ENCODE results near the gene CSNK2A1. TPM values are rescaled to one million over a fixed set of nuclear protein-coding genes. Genes with fewer than 3 reads are reported as not detected.

CSNK2A1 gene
- total RNA-seq, 6 donors from 2014 or later: 54.4 to 111 (median 79.8) TPM

DNA sequence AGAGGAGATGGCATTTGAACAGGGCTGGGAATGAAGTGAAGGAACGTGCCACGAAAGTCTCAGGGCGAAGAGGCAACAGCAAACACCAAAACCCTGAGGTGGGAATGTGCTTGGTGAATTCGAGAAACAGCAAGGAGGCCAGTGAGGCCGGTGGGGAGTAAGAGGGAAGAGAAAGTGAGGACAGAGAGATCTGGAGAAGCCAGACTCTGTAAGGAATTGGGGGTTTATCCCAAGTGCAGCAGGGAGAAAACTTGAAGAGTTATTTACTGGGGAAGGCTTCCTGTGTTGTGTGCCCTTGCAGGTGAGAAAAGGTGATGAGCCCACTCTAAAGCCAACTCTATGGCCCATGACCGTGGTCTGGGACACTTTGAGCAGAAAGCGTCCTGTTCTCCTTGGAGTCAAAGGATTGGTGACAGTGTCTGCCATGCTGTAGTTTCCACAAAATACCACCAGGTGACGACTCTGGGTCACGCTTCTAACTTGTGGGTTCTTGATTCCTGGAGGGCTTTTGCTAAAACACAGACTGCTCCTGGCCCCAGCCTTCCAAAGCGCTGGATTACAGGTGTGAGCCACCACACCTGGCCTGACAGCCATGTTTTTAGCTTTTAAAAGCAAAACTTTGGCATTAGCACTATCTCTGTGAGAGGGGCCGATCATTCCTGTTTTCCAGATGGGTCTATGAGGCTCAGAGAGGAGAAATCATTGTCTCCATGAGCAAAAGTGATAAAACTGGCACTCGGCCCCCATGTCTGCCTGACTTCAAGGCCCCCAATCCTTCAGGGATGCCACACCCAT is 18.0 kb upstream of the CSNK2A1 start:
- WGBS, 2 donors: 34 to 38% methylated on average over 12 of the region's 12 CpGs
- no peaks in the 10 kb centered on the region for H3K27me3 ChIP-seq
- H3K4me3 ChIP-seq: no peak overlapping the region
- H3K27ac ChIP-seq: no peak overlapping the region
- TF ChIP-seq, protein P1, sequence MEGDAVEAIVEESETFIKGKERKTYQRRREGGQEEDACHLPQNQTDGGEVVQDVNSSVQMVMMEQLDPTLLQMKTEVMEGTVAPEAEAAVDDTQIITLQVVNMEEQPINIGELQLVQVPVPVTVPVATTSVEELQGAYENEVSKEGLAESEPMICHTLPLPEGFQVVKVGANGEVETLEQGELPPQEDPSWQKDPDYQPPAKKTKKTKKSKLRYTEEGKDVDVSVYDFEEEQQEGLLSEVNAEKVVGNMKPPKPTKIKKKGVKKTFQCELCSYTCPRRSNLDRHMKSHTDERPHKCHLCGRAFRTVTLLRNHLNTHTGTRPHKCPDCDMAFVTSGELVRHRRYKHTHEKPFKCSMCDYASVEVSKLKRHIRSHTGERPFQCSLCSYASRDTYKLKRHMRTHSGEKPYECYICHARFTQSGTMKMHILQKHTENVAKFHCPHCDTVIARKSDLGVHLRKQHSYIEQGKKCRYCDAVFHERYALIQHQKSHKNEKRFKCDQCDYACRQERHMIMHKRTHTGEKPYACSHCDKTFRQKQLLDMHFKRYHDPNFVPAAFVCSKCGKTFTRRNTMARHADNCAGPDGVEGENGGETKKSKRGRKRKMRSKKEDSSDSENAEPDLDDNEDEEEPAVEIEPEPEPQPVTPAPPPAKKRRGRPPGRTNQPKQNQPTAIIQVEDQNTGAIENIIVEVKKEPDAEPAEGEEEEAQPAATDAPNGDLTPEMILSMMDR (IDR thresholded peaks at IDR 0.05): peak; percentile 89 to 96 (median 92)
- TF ChIP-seq EP300 (IDR thresholded peaks at IDR 0.05): no peak
- no peaks in the 10 kb centered on the region for H3K36me3 ChIP-seq
- no peaks in the 10 kb centered on the region for H3K9me3 ChIP-seq
- H3K4me1 ChIP-seq: peaks cover 0 to 3% (median 2%) of the 10 kb centered on the region in 4 donors
- DNase-seq: peak in 1 of 2 donors; percentile 58
- peak; percentile 64 to 85 for ATAC-seq (ENCODE audit: low FRiP score in 2 of 2)

DNA sequence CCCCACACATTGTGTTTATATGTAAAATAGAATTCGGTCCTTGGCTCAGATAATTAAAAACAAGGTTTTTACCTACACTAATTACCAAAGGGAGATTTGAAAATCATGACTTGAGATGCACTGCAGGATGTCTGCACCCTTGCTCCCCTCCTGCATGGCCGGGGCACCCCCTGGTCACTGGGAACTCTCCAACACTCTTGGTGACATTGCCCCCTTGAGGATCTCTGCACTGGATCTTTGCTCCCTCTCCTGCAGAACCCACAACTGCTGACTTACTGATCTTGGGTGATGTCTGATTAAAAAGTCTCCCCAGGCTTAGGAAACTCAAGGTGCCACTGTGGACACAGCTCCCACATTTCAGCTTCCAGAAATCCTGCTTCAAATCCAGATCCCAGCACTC is 17.1 kb upstream of the CSNK2A1 start:
- H3K36me3 ChIP-seq: no peaks in the 10 kb centered on the region
- TF ChIP-seq EP300 (IDR thresholded peaks at IDR 0.05): no peak
- TF ChIP-seq POLR2A (IDR thresholded peaks at IDR 0.05): no peak
- no peak for TF ChIP-seq POLR2AphosphoS5 (IDR thresholded peaks at IDR 0.05)
- TF ChIP-seq, protein P1 (IDR thresholded peaks at IDR 0.05): no peak
- no peak overlapping the region for H3K4me3 ChIP-seq
- ATAC-seq (ENCODE audit: low FRiP score in 2 of 2) (no peak), DNase-seq (no peak)
- H3K27ac ChIP-seq: no peak overlapping the region
- no peaks in the 10 kb centered on the region for H3K9me3 ChIP-seq
- WGBS, 2 donors: 35 to 38% methylated on average over 2 of the region's 2 CpGs
- H3K4me1 ChIP-seq: peaks cover 0 to 6% (median 2%) of the 10 kb centered on the region in 4 donors
- no peaks in the 10 kb centered on the region for H3K27me3 ChIP-seq

DNA sequence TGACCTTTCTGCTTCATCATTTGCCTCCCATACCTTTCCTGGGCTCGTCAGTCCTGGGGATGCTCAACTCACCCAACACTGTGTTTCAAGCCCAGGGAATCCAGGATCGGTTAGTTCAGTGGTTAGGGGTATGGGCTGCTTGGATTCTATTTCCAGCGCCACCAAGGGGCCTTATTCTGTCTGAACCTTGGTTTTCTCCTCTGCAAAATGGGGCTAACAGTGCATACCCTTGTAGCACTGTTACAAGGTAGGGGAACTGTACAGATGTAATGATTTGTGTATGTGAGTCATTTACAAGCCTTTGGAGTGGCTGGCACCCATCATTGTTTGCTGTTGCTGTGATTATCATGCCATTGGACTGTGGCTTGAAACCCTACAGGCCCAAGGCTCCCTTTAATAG is 14.5 kb upstream of the CSNK2A1 start:
- Histone ChIP-seq H3K36me3 (no peaks in the 10 kb centered on the region), H3K4me3 (no peak overlapping the region), H3K9me3 (no peaks in the 10 kb centered on the region), H3K27ac (no peak overlapping the region), H3K4me1 (peaks cover 0 to 7% (median 2%) of the 10 kb centered on the region in 4 donors), H3K27me3 (no peaks in the 10 kb centered on the region)
- TF ChIP-seq POLR2A (IDR thresholded peaks at IDR 0.05): no peak
- no peak for TF ChIP-seq POLR2AphosphoS5 (IDR thresholded peaks at IDR 0.05)
- TF ChIP-seq, protein P1 (IDR thresholded peaks at IDR 0.05): no peak
- no peak for TF ChIP-seq EP300 (IDR thresholded peaks at IDR 0.05)
- DNase-seq: no peak
- WGBS, 2 donors: 78 to 85% methylated on average over 3 of the region's 3 CpGs
- no peak for ATAC-seq (ENCODE audit: low FRiP score in 2 of 2)

DNA sequence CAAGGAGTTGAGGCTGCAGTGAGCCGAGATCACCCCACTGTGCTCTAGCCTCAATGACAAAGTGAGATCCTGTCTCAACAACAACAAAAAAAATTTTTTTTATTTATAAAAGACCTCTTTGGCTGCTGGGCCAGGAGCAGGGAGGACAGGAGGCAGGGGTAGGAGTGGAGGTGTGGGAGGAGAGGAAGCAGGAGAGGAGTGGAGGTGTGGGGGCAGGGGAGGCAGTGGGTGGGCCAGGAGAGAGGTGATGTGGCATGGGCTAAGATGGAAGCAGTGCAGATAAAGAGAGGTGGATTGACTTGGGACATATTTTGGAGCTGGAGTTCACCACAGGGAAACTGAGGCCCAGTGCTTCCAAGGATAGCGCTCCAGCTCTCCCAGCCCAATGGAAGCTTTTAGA is 13.4 kb upstream of the CSNK2A1 start:
- Histone ChIP-seq H3K27ac (no peak overlapping the region), H3K4me3 (no peak overlapping the region), H3K4me1 (peaks cover 0 to 7% (median 2%) of the 10 kb centered on the region in 4 donors), H3K9me3 (no peaks in the 10 kb centered on the region), H3K27me3 (no peaks in the 10 kb centered on the region), H3K36me3 (no peaks in the 10 kb centered on the region)
- no peak for TF ChIP-seq POLR2A (IDR thresholded peaks at IDR 0.05)
- TF ChIP-seq, protein P1 (IDR thresholded peaks at IDR 0.05): no peak
- no peak for TF ChIP-seq POLR2AphosphoS5 (IDR thresholded peaks at IDR 0.05)
- TF ChIP-seq EP300 (IDR thresholded peaks at IDR 0.05): no peak
- ATAC-seq (ENCODE audit: low FRiP score in 2 of 2) (no peak), DNase-seq (no peak)
- 92% methylated on average over 2 of the region's 2 CpGs for WGBS, 2 donors

DNA sequence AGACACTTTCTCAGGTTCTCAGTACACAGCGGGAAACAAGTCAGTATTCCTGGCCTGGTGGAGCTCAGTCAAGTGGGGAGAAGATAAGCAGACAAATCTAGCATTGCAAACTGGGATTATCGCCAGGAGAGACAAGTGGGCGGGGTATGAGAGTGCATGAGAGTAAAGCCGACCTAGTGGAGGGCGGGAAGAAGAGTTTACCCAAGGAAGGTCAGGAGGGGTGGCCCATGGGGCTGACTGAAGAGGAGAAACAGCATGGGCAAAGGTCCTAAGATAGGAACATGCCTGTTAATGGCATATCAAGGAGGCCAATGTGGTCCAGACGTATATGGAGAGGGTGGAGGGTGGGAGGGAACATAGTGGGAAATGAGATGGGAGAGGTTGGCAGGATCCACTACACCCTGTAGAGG is 12.4 kb upstream of the CSNK2A1 start:
- Histone ChIP-seq H3K27me3 (no peaks in the 10 kb centered on the region), H3K4me3 (no peak overlapping the region), H3K36me3 (no peaks in the 10 kb centered on the region), H3K4me1 (peaks cover 0 to 4% (median 0%) of the 10 kb centered on the region in 4 donors), H3K27ac (no peak overlapping the region), H3K9me3 (no peaks in the 10 kb centered on the region)
- TF ChIP-seq EP300 (IDR thresholded peaks at IDR 0.05): no peak
- no peak for TF ChIP-seq POLR2A (IDR thresholded peaks at IDR 0.05)
- no peak for TF ChIP-seq POLR2AphosphoS5 (IDR thresholded peaks at IDR 0.05)
- TF ChIP-seq, protein P1 (IDR thresholded peaks at IDR 0.05): no peak
- ATAC-seq (ENCODE audit: low FRiP score in 2 of 2): no peak
- no peak for DNase-seq
- WGBS, 2 donors: 42% methylated on average over 6 of the region's 6 CpGs
